HCT116 (cell line): ENCODE measurements around the gene RPTOR. TPM values are rescaled to one million over a fixed set of nuclear protein-coding genes. Genes with fewer than 3 reads are reported as not detected.

Experiments used
- ATAC-seq: fragments of 200-7000 bp; cut with Tn5 transposase; 2 replicates; pipeline ENCODE4 v1.9.1; 2020; ENCODE audit warnings: mild to moderate bottlenecking, moderate library complexity
- BruUV-seq: library from RNA; stranded (reverse); fragments of 400-500 nt; replicated peaks from 2 replicates; lab custom pipeline; 2021; lab: Mats Ljungman, UMichigan
- CTCF ChIA-PET: fragments of 300-600 bp; sonication (Branson Sonifier 250); formaldehyde crosslinking; loops from one replicate; lab custom pipeline; 2021; ENCODE audit warnings: antibody characterized with exemption; lab: Charles Lee
- POLR2A ChIA-PET: fragments of 300-600, 350-600 bp; sonication (Branson Sonifier 250); formaldehyde crosslinking; loops from one replicate; lab custom pipeline; 2021; ENCODE audit warnings: antibody characterized with exemption; lab: Charles Lee
- RAD21 ChIA-PET, 2 experiments: fragments of 300-600 bp; sonication (Branson Sonifier 250); formaldehyde crosslinking; loops; one replicate each; lab custom pipeline; 2023; ENCODE audit warnings: low total read pairs in 2 of 2; ENCODE audit not compliant: uncharacterized antibody in 2 of 2, unreplicated experiment in 2 of 2, low non-redundant PET in 1 of 2; lab: Charles Lee
- DNase-seq: peaks from one replicate; pipeline ENCODE4 v3.0.0-alpha.2; 2010; ENCODE audit warnings: low read depth, low spot score
- H2AFZ ChIP-seq: fragments of 200-600 bp; shearing (Covaris generic), sonication (generic); 2 replicates; pipeline ENCODE4 v1.6.1; 2017; ENCODE audit warnings: low read depth, mixed run types, mixed read lengths, antibody characterized with exemption, low read length; ENCODE audit not compliant: poor library complexity, severe bottlenecking
- H3K27ac ChIP-seq: 2 replicates; pipeline ENCODE4 v1.5.1; 2012; ENCODE audit warnings: low read depth, low read length
- H3K27me3 ChIP-seq: fragments of 200-600 bp; sonication (generic); 2 replicates; pipeline ENCODE4 v1.6.1; 2016; ENCODE audit warnings: mixed run types, low read length, mixed read lengths; ENCODE audit not compliant: insufficient read depth
- H3K36me3 ChIP-seq, 2 experiments: fragments of 200-500 bp in 1 of 2; fragments of 200-600 bp in 1 of 2; sonication (Bioruptor generic) in 1 of 2; sonication (generic) in 1 of 2; 2 replicates each; pipeline versions ENCODE4 v1.5.1 to v1.6.1; 2014 to 2016; ENCODE audit warnings: low read length in 2 of 2, inconsistent platforms in 1 of 2, mixed read lengths in 1 of 2, mixed run types in 1 of 2; ENCODE audit not compliant: insufficient read depth in 2 of 2, control insufficient read depth in 1 of 2
- H3K4me1 ChIP-seq, 2 experiments: fragments of 200-600 bp in 1 of 2; sonication (generic) in 1 of 2; 2 replicates each; pipeline versions ENCODE4 v1.5.1 to v1.6.1; 2012 to 2017; ENCODE audit warnings: low read length in 2 of 2, inconsistent platforms in 1 of 2, mild to moderate bottlenecking in 1 of 2, mixed read lengths in 1 of 2, mixed run types in 1 of 2, moderate library complexity in 1 of 2; ENCODE audit not compliant: insufficient read depth in 2 of 2, control insufficient read depth in 1 of 2
- H3K4me2 ChIP-seq: fragments of 200-600 bp; sonication (generic); 2 replicates; pipeline ENCODE4 v1.6.1; 2017; ENCODE audit warnings: mixed run types, low read length, mixed read lengths
- H3K4me3 ChIP-seq, 2 experiments: fragments of 200-600 bp in 1 of 2; sonication (generic) in 1 of 2; replicated peaks in 1 of 2; 2 replicates each; pipeline ENCODE4 v1.5.1; 2011 to 2016; ENCODE audit warnings: low read length in 2 of 2, control low read depth in 1 of 2, low read depth in 1 of 2, mild to moderate bottlenecking in 1 of 2, mixed read lengths in 1 of 2, mixed run types in 1 of 2
- H3K79me2 ChIP-seq: fragments of 200-600 bp; sonication (generic); 2 replicates; pipeline ENCODE4 v1.6.1; 2017; ENCODE audit warnings: mild to moderate bottlenecking, mixed run types, low read length, moderate library complexity, mixed read lengths; ENCODE audit not compliant: insufficient read depth
- H3K9ac ChIP-seq: fragments of 200-600 bp; sonication (generic); 2 replicates; pipeline ENCODE4 v1.6.1; 2016; ENCODE audit warnings: low read length, mixed read lengths
- H3K9me2 ChIP-seq: fragments of 200-600 bp; sonication (generic), shearing (Covaris generic); 2 replicates; pipeline ENCODE4 v1.6.1; 2017; ENCODE audit warnings: mixed run types, mild to moderate bottlenecking, moderate library complexity; ENCODE audit not compliant: insufficient read depth
- H3K9me3 ChIP-seq, 2 experiments: fragments of 200-500 bp in 1 of 2; fragments of 200-600 bp in 1 of 2; sonication (Bioruptor generic) in 1 of 2; sonication (generic) in 1 of 2; 2 replicates each; pipeline ENCODE4 v1.6.1; 2014 to 2017; ENCODE audit warnings: low read length in 2 of 2, mixed read lengths in 2 of 2, inconsistent platforms in 1 of 2, low read depth in 1 of 2, mild to moderate bottlenecking in 1 of 2, mixed run types in 1 of 2, moderate library complexity in 1 of 2; ENCODE audit not compliant: control insufficient read depth in 1 of 2, insufficient read depth in 1 of 2
- H4K20me1 ChIP-seq: fragments of 200-600 bp; sonication (generic), shearing (Covaris generic); 2 replicates; pipeline ENCODE4 v1.6.1; 2017; ENCODE audit warnings: mixed run types, mild to moderate bottlenecking, moderate library complexity; ENCODE audit not compliant: insufficient read depth
- ELF1 ChIP-seq: IDR thresholded peaks from 2 replicates; pipeline ENCODE4 v1.6.1; 2012; ENCODE audit warnings: low read depth, borderline replicate concordance
- EZH2 ChIP-seq: fragments of 200-600 bp; sonication (generic); IDR thresholded peaks from 2 replicates; pipeline ENCODE4 v1.6.1; 2017; ENCODE audit warnings: antibody characterized with exemption, mixed run types
- FOSL1 ChIP-seq: IDR thresholded peaks from 2 replicates; pipeline ENCODE4 v1.6.1; 2012; ENCODE audit warnings: low read depth
- POLR2A ChIP-seq: IDR thresholded peaks from 2 replicates; pipeline ENCODE4 v1.7.0; 2011; ENCODE audit warnings: borderline replicate concordance; ENCODE audit not compliant: insufficient read depth, insufficient read length; ENCODE audit errors: extremely low read depth
- POLR2AphosphoS5 ChIP-seq: IDR thresholded peaks from 2 replicates; pipeline ENCODE4 v1.6.1; 2011; ENCODE audit warnings: mild to moderate bottlenecking, low read depth, low read length, moderate library complexity
- TCF7L2 ChIP-seq: IDR thresholded peaks from 2 replicates; pipeline ENCODE4 v1.7.0; 2011; ENCODE audit warnings: borderline replicate concordance, inconsistent platforms; ENCODE audit not compliant: insufficient read depth, insufficient read length; ENCODE audit errors: extremely low read depth
- ZFX ChIP-seq: fragments of 450-650 bp; IDR thresholded peaks from 2 replicates; pipeline ENCODE4 v1.6.1; 2017
- intact Hi-C: fragments of 100-400 bp; cut with micrococcal nuclease; formaldehyde crosslinking; loops from 2 replicates; pipeline ENCODE4 v1.10.0; 2022
- total RNA-seq: library from RNA; stranded (reverse); gene quantifications from one replicate; pipeline ENCODE4 v1.2.1, GENCODE V29; 2021; ENCODE audit not compliant: unreplicated experiment
- TF ChIP-seq, protein P1 (sequence below): IDR thresholded peaks from 2 replicates; pipeline ENCODE4 v1.6.1; 2012; ENCODE audit warnings: low read depth
- TF ChIP-seq, protein P2 (sequence below): IDR thresholded peaks from 2 replicates; pipeline ENCODE4 v1.6.1; 2012
- TF ChIP-seq, protein P3 (sequence below), 3 experiments: fragments of 200-600 bp in 1 of 3; sonication (generic) in 1 of 3; IDR thresholded peaks in 2 of 3; conservative IDR thresholded peaks in 1 of 3; 2 replicates each; pipeline ENCODE4 v1.5.1; 2012 to 2017; ENCODE audit warnings: low read depth in 2 of 3, low read length in 2 of 3, antibody characterized with exemption in 1 of 3, borderline replicate concordance in 1 of 3, control low read depth in 1 of 3, mild to moderate bottlenecking in 1 of 3, mixed read lengths in 1 of 3, mixed run types in 1 of 3, moderate library complexity in 1 of 3; ENCODE audit not compliant: insufficient read depth in 1 of 3
- TF ChIP-seq, protein P4 (sequence below): IDR thresholded peaks from 2 replicates; pipeline ENCODE4 v1.6.1; 2011; ENCODE audit warnings: mild to moderate bottlenecking, low read length, moderate library complexity; ENCODE audit not compliant: insufficient replicate concordance; ENCODE audit errors: extremely low read depth

The RPTOR gene
- total RNA-seq, 1 experiment from 2014 or later: 69.5 TPM

DNA sequence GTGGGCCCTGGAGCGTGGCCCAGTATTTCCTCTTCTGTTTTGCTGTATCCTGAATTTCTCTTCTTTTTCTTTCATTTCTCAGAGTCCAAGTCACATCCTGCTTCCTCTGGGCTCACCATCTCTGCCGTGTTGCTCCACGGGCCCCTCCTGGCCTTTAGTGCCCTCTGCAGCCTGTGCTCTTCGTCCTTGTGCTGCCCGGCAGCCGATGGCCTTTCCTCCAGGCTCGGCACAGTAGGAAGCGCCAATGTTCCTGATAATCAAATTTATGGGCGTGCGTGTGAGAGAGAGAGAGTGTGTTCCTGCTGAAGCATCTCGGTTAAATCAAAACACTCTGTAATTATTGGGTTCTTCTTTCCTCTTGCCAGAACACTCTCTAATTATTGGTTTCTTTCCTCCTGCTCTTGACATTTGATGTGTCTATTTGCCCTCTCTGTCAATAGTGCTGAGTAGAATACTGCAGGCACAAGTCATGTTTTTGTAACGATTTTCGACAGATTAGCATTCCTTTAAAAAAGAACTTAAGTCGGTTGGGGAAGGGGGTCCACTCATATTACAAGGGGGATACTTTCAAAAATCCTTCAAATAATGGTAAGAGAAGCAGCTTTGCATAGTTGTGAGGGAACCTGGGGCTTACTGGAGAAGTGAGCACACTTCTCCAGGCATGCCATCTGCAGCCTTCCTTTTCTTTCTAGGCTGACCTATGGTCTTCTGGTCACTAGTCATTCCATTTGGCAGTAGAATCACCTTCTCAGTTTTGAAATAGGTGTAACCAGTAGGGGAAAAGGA is 126.6 kb downstream of the RPTOR start:
- Histone ChIP-seq H3K9me2 (no peaks in the 10 kb centered on the region), H3K9ac (no peak overlapping the region), H3K4me2 (no peak overlapping the region), H3K4me1 (peaks cover 0 to 22% of the 10 kb centered on the region in 2 experiments; a peak in 1 of 4 replicates), H3K79me2 (peaks cover 85% of the 10 kb centered on the region), H3K27me3 (no peaks in the 10 kb centered on the region), H3K4me3 (no peak overlapping the region), H3K36me3 (no peaks in the 10 kb centered on the region), H3K27ac (no peak overlapping the region), H4K20me1 (peaks cover 31% of the 10 kb centered on the region; the same call in 1 of the 2 replicates), H2AFZ (no peak overlapping the region), H3K9me3 (no peaks in the 10 kb centered on the region)
- RAD21 ChIA-PET: no interaction called here
- POLR2A ChIA-PET: no interaction called here
- BruUV-seq: no TSS peak
- TF ChIP-seq, protein P1, sequence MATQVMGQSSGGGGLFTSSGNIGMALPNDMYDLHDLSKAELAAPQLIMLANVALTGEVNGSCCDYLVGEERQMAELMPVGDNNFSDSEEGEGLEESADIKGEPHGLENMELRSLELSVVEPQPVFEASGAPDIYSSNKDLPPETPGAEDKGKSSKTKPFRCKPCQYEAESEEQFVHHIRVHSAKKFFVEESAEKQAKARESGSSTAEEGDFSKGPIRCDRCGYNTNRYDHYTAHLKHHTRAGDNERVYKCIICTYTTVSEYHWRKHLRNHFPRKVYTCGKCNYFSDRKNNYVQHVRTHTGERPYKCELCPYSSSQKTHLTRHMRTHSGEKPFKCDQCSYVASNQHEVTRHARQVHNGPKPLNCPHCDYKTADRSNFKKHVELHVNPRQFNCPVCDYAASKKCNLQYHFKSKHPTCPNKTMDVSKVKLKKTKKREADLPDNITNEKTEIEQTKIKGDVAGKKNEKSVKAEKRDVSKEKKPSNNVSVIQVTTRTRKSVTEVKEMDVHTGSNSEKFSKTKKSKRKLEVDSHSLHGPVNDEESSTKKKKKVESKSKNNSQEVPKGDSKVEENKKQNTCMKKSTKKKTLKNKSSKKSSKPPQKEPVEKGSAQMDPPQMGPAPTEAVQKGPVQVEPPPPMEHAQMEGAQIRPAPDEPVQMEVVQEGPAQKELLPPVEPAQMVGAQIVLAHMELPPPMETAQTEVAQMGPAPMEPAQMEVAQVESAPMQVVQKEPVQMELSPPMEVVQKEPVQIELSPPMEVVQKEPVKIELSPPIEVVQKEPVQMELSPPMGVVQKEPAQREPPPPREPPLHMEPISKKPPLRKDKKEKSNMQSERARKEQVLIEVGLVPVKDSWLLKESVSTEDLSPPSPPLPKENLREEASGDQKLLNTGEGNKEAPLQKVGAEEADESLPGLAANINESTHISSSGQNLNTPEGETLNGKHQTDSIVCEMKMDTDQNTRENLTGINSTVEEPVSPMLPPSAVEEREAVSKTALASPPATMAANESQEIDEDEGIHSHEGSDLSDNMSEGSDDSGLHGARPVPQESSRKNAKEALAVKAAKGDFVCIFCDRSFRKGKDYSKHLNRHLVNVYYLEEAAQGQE: no peak
- TF ChIP-seq POLR2AphosphoS5 (no peak), ELF1 (no peak), FOSL1 (no peak), POLR2A (no peak), ZFX (no peak), TCF7L2 (no peak), EZH2 (no peak)
- TF ChIP-seq, protein P2, sequence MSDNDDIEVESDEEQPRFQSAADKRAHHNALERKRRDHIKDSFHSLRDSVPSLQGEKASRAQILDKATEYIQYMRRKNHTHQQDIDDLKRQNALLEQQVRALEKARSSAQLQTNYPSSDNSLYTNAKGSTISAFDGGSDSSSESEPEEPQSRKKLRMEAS: no peak
- TF ChIP-seq, protein P3, sequence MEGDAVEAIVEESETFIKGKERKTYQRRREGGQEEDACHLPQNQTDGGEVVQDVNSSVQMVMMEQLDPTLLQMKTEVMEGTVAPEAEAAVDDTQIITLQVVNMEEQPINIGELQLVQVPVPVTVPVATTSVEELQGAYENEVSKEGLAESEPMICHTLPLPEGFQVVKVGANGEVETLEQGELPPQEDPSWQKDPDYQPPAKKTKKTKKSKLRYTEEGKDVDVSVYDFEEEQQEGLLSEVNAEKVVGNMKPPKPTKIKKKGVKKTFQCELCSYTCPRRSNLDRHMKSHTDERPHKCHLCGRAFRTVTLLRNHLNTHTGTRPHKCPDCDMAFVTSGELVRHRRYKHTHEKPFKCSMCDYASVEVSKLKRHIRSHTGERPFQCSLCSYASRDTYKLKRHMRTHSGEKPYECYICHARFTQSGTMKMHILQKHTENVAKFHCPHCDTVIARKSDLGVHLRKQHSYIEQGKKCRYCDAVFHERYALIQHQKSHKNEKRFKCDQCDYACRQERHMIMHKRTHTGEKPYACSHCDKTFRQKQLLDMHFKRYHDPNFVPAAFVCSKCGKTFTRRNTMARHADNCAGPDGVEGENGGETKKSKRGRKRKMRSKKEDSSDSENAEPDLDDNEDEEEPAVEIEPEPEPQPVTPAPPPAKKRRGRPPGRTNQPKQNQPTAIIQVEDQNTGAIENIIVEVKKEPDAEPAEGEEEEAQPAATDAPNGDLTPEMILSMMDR (IDR thresholded peaks at IDR 0.05 in 2 of 3, conservative IDR thresholded peaks at IDR 0.05 in 1 of 3; ENCODE audit: borderline replicate concordance in 1 of 3, insufficient read depth in 1 of 3, low read depth in 2 of 3, low read length in 2 of 3): no peak
- TF ChIP-seq, protein P4, sequence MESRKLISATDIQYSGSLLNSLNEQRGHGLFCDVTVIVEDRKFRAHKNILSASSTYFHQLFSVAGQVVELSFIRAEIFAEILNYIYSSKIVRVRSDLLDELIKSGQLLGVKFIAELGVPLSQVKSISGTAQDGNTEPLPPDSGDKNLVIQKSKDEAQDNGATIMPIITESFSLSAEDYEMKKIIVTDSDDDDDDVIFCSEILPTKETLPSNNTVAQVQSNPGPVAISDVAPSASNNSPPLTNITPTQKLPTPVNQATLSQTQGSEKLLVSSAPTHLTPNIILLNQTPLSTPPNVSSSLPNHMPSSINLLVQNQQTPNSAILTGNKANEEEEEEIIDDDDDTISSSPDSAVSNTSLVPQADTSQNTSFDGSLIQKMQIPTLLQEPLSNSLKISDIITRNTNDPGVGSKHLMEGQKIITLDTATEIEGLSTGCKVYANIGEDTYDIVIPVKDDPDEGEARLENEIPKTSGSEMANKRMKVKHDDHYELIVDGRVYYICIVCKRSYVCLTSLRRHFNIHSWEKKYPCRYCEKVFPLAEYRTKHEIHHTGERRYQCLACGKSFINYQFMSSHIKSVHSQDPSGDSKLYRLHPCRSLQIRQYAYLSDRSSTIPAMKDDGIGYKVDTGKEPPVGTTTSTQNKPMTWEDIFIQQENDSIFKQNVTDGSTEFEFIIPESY: no peak
- intact Hi-C loops: no loop called here
- CTCF ChIA-PET: no interaction called here
- DNase-seq: no peak
- no peak for ATAC-seq
